ENCODE data around the gene MISP.

- TF ChIP-seq CTCF (conservative IDR thresholded peaks at IDR 0.05; ENCODE audit: low read depth in 2 of 2): no peak
- TF ChIP-seq EZH2phosphoT487 (IDR thresholded peaks at IDR 0.05; ENCODE audit: unreplicated experiment): no peak
- TF ChIP-seq EZH2 (IDR thresholded peaks at IDR 0.05; ENCODE audit: low read depth, unreplicated experiment): no peak
- no peak for TF ChIP-seq POLR2AphosphoS5 (IDR thresholded peaks at IDR 0.05; ENCODE audit: low read depth)
- TF ChIP-seq REST (IDR thresholded peaks at IDR 0.05; ENCODE audit: unreplicated experiment): no peak
- TF ChIP-seq ZNF462 (CRISPR knock-in tag; IDR thresholded peaks at IDR 0.05): no peak
- TF ChIP-seq ETS1 (IDR thresholded peaks at IDR 0.05): no peak
- TF ChIP-seq CREB1 (CRISPR knock-in tag; IDR thresholded peaks at IDR 0.05; ENCODE audit: low read depth): no peak
- no peak for TF ChIP-seq STAT1 (IDR thresholded peaks at IDR 0.05; ENCODE audit: unreplicated experiment)
- TF ChIP-seq ZNF114 (CRISPR knock-in tag; IDR thresholded peaks at IDR 0.05): no peak
- no peak for TF ChIP-seq NANOG (IDR thresholded peaks at IDR 0.05; ENCODE audit: borderline replicate concordance)
- TF ChIP-seq ZNF331 (CRISPR knock-in tag; IDR thresholded peaks at IDR 0.05; ENCODE audit: low read depth): no peak
Measured at GRCh38 chr19:763181-763580, 12.3 kb downstream of the MISP start.
